Stimulated activated CD8-positive, alpha-beta memory T cell treated with anti-CD3 and anti-CD28 coated beads, Interleukin-7, amount 100 ng/mL, for 4 hours (primary cell): ENCODE data around the gene GFRA4.
A peak's percentile ranks its signal among the peaks of the same experiment; 100 is the strongest.

Source experiments
- DNase-seq, 2 donors: peaks; one replicate each; pipeline ENCODE4 v3.0.0-alpha.2; 2020; ENCODE audit warnings: low read depth in 2 of 2

The GFRA4 gene, protein sequence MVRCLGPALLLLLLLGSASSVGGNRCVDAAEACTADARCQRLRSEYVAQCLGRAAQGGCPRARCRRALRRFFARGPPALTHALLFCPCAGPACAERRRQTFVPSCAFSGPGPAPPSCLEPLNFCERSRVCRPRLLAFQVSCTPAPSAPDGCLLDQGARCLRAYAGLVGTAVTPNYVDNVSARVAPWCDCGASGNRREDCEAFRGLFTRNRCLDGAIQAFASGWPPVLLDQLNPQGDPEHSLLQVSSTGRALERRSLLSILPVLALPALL

DNA sequence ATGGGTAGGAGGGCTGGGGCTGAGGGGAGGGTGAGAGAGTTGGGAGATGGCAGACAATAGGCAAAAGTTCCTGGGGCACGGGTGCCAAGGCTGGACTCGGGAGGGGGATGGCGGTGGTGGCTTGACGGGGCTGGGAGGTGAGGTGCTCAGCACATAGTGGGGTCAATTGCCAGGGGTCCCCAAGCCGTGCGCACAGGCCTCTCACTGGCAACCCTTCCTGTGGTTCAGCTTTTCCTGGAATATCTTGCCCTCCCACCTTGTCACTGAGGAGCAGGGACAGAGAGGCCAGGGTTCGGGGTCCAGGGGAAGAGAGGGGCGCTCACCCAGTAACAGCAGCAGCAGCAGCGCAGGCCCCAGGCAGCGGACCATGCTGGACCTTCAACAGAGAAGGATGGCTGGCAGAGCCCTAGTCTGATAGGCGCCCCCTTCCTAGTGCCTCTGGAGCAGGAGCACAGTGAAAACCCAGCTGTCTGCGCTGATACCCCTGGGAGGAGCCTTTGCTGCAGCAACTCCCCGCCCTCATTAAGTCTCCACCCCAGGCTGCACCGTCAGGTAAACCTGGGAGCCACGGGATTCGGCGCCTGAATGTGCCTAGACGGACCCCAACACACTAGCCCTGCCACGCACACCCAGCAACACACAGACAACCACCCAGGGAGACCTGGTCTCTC is at the start of gene GFRA4:
TSS of gene GFRA4 (minus strand) at position 369 of the 671 bp plus-strand sequence. CDS start at position 369, 0 bp downstream.
- DNase-seq: no peak

DNA sequence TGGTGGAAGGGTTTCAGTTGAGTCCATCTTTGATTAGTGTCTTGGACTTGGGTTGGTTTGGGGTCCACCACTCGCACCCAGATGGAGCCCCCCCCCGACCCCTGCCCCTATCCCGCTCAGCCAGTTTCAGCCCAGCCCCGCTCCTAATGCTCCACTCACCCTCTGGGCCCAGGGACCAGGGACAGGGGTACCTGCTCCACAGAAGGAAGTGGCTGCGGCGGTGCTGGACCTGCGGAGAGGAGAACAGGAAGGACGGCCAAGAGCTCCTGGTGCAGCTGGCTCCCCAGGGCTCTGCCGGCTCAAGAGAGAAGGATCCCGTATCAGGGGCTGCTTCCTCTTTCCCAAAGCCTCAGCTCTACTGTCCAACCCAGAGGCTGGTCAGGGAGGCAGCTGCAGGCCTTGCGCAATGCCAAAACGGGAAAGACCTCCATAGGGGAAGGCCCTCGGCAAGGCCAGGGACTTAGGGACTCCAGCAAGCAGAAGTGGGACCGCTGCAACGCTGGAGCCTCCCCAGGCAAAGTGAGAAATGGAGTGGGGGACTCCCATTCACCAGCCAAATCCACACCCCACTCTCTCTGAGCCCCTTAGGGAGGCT is 49.2 kb upstream of the GFRA4 start, which contains the start of gene SIGLEC1:
TSS of gene SIGLEC1 (minus strand) at position 322 of the 595 bp plus-strand sequence. CDS start 5,472 bp downstream, outside the sequence.
- no peak for DNase-seq

DNA sequence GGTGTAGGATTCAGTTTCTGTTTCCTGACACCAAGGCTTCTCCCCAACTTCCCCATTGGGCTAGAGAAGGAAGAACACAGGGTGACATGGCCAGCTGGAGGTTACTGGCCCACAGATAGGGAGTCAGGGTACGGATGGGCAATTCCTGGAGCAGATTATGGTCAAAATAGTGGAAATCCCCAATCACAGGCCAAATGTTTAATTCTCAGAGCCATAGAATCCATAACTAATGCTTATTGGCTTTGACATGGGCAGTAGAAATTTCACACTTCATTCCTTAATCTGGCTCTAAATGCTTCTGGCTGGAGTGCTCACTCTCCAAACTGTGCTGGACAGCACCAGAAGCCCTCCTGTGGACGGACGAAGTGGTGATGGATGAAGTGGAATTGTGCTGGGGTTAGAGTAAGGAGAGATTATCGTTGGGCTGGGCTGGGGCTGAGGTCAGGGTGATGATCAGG is 48.3 kb upstream of the GFRA4 start:
- no peak for DNase-seq

DNA sequence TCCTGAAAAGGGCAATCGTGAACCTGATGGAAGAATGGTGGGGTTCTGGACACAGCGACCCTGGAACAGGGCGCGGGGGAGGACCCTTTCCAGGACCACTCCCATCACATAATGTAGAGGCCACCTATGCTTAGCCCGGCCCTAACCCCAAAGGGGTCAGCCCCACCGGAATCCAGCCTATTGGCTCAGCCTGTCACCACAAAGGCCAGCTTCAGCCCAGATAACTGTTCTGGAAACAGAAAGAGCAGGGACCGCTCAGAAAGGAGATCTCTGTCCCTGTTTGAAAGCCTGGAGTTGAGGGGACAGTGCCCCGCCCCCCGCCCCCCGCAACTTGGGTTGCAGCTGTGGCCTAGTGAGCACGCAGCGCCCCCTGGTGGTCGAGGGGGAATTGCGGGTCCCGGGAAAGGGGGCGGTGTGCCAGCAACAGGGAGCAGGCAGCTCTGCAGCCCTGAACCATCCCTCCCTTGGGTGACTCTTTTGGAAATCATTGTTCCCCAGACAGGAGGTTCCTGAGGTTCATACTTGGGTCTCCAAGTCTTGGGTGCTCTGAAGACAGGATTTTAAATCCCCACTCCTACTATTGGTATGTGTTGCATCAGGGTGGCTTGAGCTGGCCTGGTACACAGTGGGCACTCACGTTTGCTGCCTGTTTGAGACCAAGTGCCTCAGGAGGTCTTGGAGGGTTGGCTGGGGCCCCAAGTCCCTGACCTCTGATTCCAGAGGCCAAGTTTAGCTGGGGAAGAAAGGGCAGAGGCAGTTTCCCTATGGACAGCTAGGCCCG is 47.7 kb upstream of the GFRA4 start:
- DNase-seq: peak; percentile 36 to 50

DNA sequence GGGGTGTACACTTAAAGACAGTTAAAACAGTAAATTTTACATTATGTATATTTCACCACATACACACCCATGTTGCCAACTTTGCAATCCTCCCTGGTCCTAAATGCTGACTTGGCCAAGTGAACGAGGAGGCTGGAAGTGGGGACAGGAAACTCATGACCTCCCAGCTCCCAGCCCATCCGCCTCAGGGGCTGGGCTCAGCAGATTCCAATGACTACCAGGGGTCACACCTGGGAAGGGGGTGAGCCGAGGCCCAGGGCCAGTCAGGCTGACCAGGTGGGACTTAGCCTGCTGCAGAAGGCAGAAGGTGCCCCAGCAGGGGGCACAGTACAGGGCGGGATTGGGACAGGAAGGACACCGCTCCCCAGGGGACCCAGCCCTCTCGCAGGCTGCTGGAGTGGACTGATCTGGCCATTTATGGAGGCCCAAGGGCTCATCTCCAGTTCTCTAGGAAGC is 46.8 kb upstream of the GFRA4 start:
- DNase-seq: no peak

DNA sequence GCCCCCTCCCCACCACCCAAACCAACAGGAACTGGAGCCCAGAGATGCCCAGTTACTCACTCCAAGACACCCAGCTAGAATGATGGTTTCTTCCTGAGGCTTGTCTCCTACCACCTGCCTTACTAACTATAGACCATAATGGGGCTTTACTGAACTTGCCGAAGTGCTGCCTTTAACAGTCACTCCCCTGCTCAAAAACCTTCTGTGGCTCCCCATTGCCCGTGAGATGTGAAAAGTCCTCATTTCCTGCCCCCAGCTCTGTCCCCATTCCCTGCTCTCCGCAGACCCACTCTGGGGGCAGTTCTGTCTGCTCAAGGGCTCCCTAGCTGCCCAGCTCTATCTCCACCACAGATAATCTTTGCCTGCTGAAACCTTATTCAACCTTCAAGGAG is 44.3 kb upstream of the GFRA4 start:
- no peak for DNase-seq

DNA sequence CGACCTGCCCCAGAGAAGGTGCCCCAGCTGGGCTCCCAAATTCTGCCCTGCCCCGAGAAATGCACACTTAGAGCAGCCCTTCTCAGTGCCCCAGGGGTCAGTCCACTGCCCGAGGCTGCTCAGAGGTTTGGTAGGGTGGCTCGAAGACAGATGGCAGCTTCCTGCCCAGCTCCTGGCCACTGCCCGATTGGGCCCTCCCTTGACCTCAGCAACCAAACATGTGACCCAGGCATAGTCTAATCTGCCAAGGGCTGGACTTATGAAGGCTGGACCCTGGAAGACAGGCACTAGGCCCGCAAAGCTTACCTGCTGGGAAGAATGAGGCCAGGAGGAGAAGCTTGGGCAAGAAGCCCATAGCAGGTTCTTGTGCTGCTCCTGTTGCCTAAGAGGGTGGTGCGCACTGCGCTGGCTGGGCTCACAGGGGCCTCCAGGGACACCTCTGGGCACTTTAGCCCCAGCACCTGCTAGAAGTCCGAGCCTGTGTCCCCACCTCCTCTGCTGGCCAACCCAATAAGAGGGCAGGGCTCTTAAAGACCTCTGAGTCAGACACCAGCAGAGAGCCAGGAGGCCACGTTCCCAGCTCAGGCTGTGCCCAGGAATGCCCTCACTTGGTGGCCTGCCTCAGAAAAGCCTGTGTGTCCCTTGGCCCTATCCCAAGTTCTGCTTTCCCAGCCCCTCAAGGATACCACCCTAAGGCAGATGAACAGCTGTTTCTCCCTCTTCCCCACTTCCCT is 43.7 kb upstream of the GFRA4 start:
- DNase-seq: no peak

DNA sequence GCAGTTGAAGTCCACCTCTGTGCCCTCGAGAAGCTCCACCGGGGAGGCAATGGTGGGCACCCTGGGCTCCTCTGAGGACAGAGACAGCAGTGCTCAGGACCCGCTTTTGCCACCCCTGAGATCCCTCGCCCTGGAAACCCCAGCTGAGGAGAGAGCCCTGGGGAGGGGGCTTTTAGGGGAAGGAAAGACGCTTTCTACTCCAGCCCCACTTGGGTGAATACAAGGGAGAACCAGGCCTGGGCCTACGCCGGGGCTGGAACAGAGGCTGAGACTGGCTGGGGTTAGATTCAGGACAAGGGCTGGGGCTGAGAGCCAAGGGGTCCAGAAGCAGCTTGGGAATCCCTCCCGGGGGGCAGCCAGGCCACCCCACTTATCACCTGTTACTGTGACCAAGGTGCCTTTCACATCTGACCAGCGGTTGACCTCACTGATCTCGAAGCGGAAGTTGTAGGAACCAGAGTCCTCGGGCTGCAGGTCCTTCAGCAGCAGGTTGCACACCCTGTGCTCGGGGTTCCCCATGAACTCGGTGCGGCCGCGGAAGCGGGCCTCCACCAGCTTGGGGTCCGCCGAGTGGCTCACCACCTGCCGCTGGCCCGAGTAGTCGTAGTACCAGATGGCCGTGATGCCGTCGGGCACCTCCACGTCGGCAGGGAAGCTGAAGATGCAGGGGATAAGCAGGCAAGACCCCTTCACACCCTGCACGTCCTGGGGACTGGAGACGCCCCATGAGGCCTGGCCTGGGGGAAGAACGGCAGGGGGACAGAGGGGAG is 43.0 kb upstream of the GFRA4 start:
- DNase-seq: no peak

DNA sequence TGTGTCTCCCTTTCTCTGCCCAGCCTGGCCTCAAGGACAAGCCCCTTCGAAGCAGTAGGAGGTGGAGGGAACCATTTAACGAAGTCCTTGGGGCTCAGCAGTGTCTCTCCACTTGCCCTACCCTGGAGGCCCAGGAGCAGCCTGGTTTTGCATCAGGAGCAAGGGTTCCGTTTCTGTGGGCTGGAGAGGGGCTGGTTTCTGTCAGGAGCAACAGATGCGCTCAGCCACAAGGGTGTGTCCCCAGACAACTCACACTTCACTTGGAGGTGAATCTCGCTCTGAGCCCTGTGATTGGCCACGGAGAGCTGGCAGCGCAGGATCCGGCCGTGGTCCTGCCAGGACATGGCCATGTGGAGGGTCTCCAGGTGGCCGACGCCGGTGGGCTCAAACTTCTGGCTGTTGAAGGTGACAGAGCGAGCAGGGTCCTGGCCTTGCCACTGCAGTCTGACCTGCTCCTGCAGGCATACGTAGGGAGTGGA is 42.3 kb upstream of the GFRA4 start:
- no peak for DNase-seq

DNA sequence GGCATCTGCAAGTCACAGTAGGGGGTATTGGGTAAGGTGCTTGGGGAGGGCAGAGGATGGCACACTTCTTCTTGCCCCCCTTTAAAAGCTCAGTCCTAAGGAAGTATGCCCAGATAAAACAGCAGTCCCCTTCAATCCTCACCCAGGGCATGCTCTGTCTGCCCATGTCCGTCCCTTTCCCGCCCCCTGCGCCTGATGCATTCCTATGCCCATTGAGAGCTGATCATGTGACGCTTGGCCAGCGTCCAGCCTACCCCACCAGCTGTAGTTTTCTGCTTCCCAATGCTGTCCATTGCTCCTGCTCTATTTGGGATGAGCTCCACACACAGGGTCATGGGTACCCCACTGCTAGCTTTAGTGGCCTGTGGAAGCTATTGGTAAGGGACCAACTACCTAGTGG is 40.9 kb upstream of the GFRA4 start:
- no peak for DNase-seq

DNA sequence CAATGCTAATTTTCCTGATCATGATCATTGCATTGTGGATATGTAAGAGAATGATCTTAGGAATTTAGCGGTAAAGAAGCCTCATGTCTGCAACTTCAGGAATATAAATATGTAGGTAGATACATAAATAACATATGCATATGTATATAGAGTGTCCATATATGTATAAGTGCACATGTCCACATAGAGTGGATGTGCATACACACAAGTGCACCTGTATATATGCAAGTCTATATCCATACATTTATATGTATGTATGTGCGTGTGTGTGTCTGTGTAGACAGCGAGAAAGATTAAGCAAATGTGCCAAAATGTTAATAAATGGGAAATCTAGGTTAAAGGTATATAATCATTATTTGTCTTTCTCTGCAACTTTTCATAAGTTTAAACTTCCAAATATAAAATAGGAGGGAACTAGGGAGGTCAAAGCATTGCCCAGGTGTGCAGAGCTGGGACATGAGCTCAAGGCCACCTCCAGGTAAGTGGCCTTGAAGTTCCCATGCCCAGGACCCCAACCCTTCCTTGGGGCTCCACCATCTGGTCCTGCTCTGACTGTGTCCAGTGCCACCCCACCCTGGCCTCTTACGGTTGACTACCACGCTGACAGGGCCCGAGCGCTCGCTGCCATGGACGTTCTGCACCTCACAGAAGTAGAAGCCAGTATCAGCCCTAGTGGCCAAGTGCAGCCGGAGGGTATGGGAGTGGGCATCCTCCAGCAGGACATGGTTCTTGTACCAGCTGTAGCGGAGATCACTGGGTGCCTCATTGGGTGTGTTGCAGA is 39.6 kb upstream of the GFRA4 start:
- DNase-seq: no peak

DNA sequence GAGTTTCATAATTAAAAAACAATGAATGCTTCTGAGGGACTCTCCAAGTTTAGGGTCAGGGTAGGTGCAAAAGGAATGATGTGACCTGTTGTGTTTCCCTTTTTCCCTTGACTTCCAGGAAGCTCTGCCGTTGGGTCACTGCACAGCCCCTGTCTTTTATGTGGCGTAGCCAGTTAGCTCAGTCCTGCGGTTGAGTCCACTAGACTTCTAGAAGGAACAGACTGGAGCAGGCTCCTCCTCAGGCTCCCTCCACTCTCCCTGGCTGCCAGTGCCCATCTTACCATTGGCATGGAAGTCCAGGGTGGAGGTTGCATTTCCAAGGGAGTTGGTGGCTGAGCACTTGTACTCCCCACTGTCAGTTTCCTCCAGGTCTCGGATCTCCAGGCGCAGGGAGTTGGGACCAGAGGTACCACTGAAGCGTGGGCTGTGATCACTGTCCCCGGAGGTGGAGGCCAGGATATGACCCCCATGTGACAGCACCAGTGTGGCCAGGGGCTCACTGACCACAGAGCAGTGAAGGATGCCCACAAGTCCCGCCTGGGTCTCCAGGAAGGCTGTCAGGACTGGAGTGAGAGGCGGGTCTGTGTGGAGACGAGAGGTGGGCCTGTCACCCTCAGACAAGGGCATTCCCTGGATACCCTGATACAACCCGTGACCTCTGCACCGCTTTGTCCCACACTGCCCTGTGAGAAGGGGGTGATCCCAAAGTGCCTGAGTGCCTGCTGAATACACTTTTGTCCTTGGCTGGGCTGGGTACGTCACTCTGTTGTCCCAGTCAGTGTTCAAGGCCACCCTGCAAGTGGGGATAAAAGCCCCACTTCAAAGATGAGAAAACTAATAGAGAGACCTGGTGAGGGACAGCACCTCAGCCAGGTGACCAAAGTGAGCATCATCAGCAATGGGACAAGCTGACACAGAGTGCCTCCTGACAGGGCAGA is 38.1 kb upstream of the GFRA4 start:
- DNase-seq: no peak

DNA sequence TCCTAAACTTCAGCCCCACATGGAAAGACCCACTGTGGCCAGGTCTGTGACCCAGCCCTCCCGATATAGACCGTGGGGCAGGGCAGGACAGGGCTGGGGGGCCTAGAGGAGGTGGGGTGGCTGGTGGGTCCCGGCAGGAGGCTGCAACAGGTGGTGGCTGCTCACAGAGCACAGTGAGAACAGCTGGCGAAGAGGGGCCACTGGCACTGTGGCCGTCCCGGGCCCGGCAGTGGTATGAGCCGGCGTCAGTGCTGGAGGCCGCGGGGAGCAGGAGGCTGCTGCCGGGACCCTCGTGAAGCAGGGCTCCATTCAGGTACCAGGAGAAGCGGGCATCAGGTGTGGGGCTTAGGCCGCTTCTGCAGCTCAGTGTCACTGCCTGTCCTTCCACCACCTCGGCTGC is 35.8 kb upstream of the GFRA4 start:
- no peak for DNase-seq

DNA sequence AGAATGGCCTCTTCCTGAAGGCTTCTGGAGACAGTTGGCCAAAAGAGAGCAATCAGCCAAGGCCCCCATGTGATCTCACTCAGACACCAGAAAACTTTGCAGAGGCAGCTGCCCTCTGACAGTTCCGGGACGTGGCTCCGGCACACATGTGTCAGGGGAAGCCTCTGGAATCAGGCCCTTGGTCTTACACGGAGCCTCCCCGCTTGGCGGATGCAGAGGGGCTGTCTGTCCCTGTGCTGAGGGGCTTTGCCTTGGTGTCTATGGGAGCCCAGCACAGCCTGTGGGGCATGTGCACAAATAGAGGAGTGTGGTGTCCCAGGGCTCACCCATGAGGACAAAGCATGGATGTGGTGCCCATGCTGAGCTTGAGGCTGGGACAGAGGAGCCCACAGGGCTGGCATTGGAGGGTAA is 35.4 kb upstream of the GFRA4 start:
- no peak for DNase-seq

DNA sequence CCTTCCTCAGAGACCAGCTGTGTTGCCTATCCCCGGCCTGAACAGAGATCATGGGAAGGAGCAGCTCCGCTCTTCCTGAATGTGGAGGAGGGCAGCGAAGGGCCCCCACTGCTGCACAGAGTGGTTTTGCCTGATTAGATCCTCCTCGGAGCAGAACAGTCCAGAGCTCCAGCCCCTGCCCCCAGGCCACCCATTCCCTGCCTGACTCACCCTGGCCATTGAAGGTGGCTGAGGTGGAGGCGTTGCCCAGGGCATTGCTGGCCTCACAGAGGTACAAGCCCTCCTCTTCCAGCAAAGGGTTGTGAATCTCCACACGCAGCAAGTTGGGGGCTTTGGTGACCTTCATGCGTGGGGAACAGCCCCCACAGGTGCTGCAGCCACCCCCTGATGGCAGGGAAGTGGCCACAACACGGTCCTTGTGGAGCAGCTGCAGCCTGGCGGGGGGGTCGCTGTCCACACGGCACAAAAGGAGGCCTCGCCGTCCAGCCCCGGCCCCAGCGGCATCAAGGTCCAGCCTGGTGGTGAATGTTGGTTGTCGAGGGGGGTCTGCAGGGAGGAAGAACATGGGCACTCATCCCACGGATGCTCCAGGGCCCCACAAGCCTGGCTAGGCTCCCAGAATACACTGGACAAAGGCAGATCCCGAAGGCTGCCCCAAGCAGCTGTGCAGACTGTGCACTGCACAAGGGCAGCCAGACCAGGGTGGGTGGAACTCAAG is 34.5 kb upstream of the GFRA4 start:
- DNase-seq: no peak

DNA sequence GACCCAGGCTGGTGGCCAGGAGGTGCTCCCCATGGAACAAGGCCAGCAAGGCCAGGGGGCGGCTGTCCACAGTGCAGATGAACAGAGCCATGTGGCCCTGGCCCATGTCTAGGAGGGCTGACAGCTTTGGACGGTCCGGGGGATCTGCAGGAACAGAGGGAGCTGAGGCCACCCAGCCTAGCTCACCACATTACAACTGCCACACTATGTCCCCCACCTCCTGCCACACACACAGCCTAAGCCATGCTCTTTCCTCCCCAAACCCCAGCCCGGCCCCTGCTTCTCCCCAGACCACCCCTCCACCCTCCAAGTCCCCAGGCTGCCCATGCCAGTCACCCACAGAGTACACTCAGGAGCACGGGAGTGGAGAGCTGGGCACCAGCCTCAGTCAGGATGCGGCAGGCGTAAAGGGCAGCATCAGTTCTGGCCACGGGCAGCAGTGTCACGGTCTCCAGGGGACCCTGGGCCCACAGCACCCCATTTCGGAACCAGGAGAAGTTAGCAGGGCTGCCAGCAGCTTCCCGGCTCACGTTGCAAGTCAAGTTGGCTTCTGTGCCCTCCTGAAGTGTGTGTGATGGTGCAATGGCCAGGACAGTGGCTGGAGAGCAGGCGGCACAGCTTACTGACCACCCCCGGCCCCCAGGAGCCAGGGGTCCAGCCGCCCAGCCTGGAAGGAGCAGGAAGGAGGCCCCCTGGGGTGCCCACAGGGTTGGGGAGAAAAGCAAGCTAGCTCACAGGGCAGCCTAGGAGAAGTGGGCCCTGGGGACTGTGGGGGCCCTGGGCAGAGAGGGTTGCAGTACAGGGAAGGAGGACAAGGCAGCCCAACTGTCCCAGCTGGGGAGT is 33.8 kb upstream of the GFRA4 start:
- no peak for DNase-seq

DNA sequence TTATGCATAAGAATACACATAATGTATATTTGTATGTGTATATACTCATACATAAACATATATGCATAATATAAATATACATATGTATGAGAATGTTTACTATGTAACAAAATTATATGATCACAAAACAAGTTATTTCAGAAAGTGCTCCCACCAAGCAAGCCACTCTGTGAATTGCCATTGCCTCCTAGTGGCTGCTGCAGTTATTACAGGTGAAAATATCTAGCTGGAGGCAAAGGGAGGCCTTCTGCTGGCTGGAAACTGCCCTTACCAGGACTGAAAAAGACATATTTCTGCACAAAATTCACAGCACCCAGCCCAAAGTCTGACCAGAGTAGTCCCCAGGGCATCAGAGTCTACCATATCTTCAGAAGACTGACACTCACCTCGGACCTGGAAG is 33.0 kb upstream of the GFRA4 start:
- DNase-seq: no peak
